ENCODE data around the gene EID2.

DNA sequence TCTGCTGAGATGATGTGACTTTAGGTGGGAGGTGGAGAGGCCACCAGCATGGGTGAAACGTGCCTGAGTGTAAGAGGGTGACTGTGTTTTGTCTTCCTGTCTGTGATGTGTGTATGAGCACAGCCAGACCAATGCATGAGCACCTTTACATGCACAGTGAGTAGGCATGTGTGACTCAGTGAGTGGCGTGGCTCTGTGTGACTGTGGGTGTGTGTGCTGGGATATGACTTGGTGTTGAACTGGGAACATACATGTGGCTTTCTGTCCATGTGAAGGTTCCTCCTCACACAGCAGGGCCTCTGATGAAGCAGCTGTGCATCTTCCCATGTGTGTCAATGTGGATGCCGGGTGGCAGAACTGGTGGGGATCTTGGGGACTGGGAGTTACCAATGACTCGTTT is 42.5 kb upstream of the EID2 start:
- no peak for TF ChIP-seq CTCF (conservative IDR thresholded peaks at IDR 0.05 in 1 of 2, IDR thresholded peaks at IDR 0.05 in 1 of 2; ENCODE audit: extremely low read depth in 1 of 2, insufficient read depth in 1 of 2, low read depth in 1 of 2, low read length in 2 of 2)
- TF ChIP-seq EZH2 (IDR thresholded peaks at IDR 0.05; ENCODE audit: borderline replicate concordance, low read length): no peak
